Measurements from ENCODE around the gene GABRD.

GABRD gene

GRCh38 chr1:2019571-2020309, 595 bp downstream of the GABRD start:
- Mint-ChIP-seq H3K36me3 (no peaks in the 10 kb centered on the region), H3K27ac (no peak overlapping the region), H3K9me3 (no peaks in the 10 kb centered on the region), H3K4me1 (peaks cover 3% of the 10 kb centered on the region), H3K4me3 (no peak overlapping the region), H3K27me3 (peaks cover 28% of the 10 kb centered on the region)
- DNase-seq (ENCODE audit: low spot score in 2 of 2) (no peak), ATAC-seq (ENCODE audit: low read depth) (peak; percentile 17)

GRCh38 chr1:2020310-2020655, 1.1 kb downstream of the GABRD start:
- Mint-ChIP-seq H3K4me1 (peaks cover 3% of the 10 kb centered on the region), H3K27ac (no peak overlapping the region), H3K27me3 (peaks cover 26% of the 10 kb centered on the region), H3K4me3 (no peak overlapping the region), H3K36me3 (no peaks in the 10 kb centered on the region), H3K9me3 (no peaks in the 10 kb centered on the region)
- DNase-seq (ENCODE audit: low spot score in 2 of 2) (no peak), ATAC-seq (ENCODE audit: low read depth) (no peak)

- H3K27ac Mint-ChIP-seq = no peak overlapping the region
- no peak for DNase-seq (ENCODE audit: low spot score in 2 of 2)
- no peak overlapping the region for H3K4me3 Mint-ChIP-seq
- H3K4me1 Mint-ChIP-seq = peaks cover 3% of the 10 kb centered on the region
- no peak for ATAC-seq (ENCODE audit: low read depth)
- H3K27me3 Mint-ChIP-seq = peaks cover 22% of the 10 kb centered on the region
- no peaks in the 10 kb centered on the region for H3K36me3 Mint-ChIP-seq
- no peaks in the 10 kb centered on the region for H3K9me3 Mint-ChIP-seq
Measured at GRCh38 chr1:2021550-2021949, 2.4 kb downstream of the GABRD start.

- no peak for ATAC-seq (ENCODE audit: low read depth)
- Mint-ChIP-seq H3K27me3 (peaks cover 15% of the 10 kb centered on the region), H3K27ac (no peak overlapping the region)
Measured at GRCh38 chr1:2022063-2022770, 3.1 kb downstream of the GABRD start.

GRCh38 chr1:2023187-2023586, 4.0 kb downstream of the GABRD start:
- Mint-ChIP-seq H3K27ac (no peak overlapping the region), H3K4me3 (no peak overlapping the region), H3K4me1 (peaks cover 3% of the 10 kb centered on the region), H3K36me3 (no peaks in the 10 kb centered on the region), H3K9me3 (no peaks in the 10 kb centered on the region), H3K27me3 (peaks cover 8% of the 10 kb centered on the region)
- no peak for ATAC-seq (ENCODE audit: low read depth)
- no peak for DNase-seq (ENCODE audit: low spot score in 2 of 2)

More at GRCh38 chr1:2022063-2022770, 3.1 kb downstream of the GABRD start:
- Mint-ChIP-seq H3K9me3 (no peaks in the 10 kb centered on the region), H3K36me3 (no peaks in the 10 kb centered on the region), H3K4me1 (peaks cover 3% of the 10 kb centered on the region), H3K4me3 (no peak overlapping the region)
- DNase-seq (ENCODE audit: low spot score in 2 of 2) = no peak

GRCh38 chr1:2024451-2024850, 5.3 kb downstream of the GABRD start:
- H3K4me1 Mint-ChIP-seq = no peaks in the 10 kb centered on the region
- no peak overlapping the region for H3K27ac Mint-ChIP-seq
- no peak for DNase-seq (ENCODE audit: low spot score in 2 of 2)
- no peak overlapping the region for H3K4me3 Mint-ChIP-seq
- no peaks in the 10 kb centered on the region for H3K9me3 Mint-ChIP-seq
- ATAC-seq (ENCODE audit: low read depth) = no peak
- no peaks in the 10 kb centered on the region for H3K36me3 Mint-ChIP-seq
- H3K27me3 Mint-ChIP-seq = peaks cover 4% of the 10 kb centered on the region

GRCh38 chr1:2024887-2025286, 5.7 kb downstream of the GABRD start:
- DNase-seq (ENCODE audit: low spot score in 2 of 2) (no peak), ATAC-seq (ENCODE audit: low read depth) (no peak)
- H3K27me3 Mint-ChIP-seq = peaks cover 4% of the 10 kb centered on the region
- H3K4me1 Mint-ChIP-seq = no peaks in the 10 kb centered on the region
- no peaks in the 10 kb centered on the region for H3K36me3 Mint-ChIP-seq
- no peaks in the 10 kb centered on the region for H3K9me3 Mint-ChIP-seq
- no peak overlapping the region for H3K27ac Mint-ChIP-seq
- H3K4me3 Mint-ChIP-seq = no peak overlapping the region

- no peak for DNase-seq (ENCODE audit: low spot score in 2 of 2)
- Mint-ChIP-seq H3K27ac (no peak overlapping the region), H3K4me1 (no peaks in the 10 kb centered on the region), H3K4me3 (no peak overlapping the region), H3K9me3 (no peaks in the 10 kb centered on the region), H3K36me3 (no peaks in the 10 kb centered on the region), H3K27me3 (peaks cover 2% of the 10 kb centered on the region)
- ATAC-seq (ENCODE audit: low read depth) = no peak
Measured at GRCh38 chr1:2025491-2025981, 6.4 kb downstream of the GABRD start.

- H3K27ac Mint-ChIP-seq = no peak overlapping the region
- peak overlapping the region; percentile 37 for H3K4me3 Mint-ChIP-seq
- H3K9me3 Mint-ChIP-seq = no peaks in the 10 kb centered on the region
- DNase-seq (ENCODE audit: low spot score in 2 of 2) (no peak), ATAC-seq (ENCODE audit: low read depth) (peak; percentile 58)
- no peaks in the 10 kb centered on the region for H3K36me3 Mint-ChIP-seq
- H3K4me1 Mint-ChIP-seq = no peaks in the 10 kb centered on the region
- no peaks in the 10 kb centered on the region for H3K27me3 Mint-ChIP-seq
Measured at GRCh38 chr1:2027961-2028583, 8.9 kb downstream of the GABRD start.

GRCh38 chr1:2028870-2029560, 9.9 kb downstream of the GABRD start:
- no peaks in the 10 kb centered on the region for H3K4me1 Mint-ChIP-seq
- H3K9me3 Mint-ChIP-seq = no peaks in the 10 kb centered on the region

GRCh38 chr1:2029561-2029960, 10.4 kb downstream of the GABRD start:
- H3K27me3 Mint-ChIP-seq = peaks cover 3% of the 10 kb centered on the region
- DNase-seq (ENCODE audit: low spot score in 2 of 2) (no peak), ATAC-seq (ENCODE audit: low read depth) (no peak)
- H3K4me1 Mint-ChIP-seq = no peaks in the 10 kb centered on the region
- H3K9me3 Mint-ChIP-seq = no peaks in the 10 kb centered on the region
- H3K27ac Mint-ChIP-seq = no peak overlapping the region
- no peak overlapping the region for H3K4me3 Mint-ChIP-seq
- no peaks in the 10 kb centered on the region for H3K36me3 Mint-ChIP-seq

More at GRCh38 chr1:2028870-2029560, 9.9 kb downstream of the GABRD start:
- Mint-ChIP-seq H3K27ac (no peak overlapping the region), H3K27me3 (peaks cover 3% of the 10 kb centered on the region), H3K36me3 (no peaks in the 10 kb centered on the region), H3K4me3 (no peak overlapping the region)
- DNase-seq (ENCODE audit: low spot score in 2 of 2) (no peak), ATAC-seq (ENCODE audit: low read depth) (no peak)

- Mint-ChIP-seq H3K9me3 (no peaks in the 10 kb centered on the region), H3K27me3 (peaks cover 3% of the 10 kb centered on the region), H3K4me3 (no peak overlapping the region), H3K4me1 (no peaks in the 10 kb centered on the region), H3K36me3 (no peaks in the 10 kb centered on the region), H3K27ac (no peak overlapping the region)
- DNase-seq (ENCODE audit: low spot score in 2 of 2) (no peak), ATAC-seq (ENCODE audit: low read depth) (no peak)
Measured at GRCh38 chr1:2030076-2030871, 11.1 kb downstream of the GABRD start.
